B cell (primary cell): Measurements from ENCODE around the gene ETFA. TPM values are rescaled to one million over a fixed set of nuclear protein-coding genes. Genes with fewer than 3 reads are reported as not detected.

Experiments
- ATAC-seq: fragments of 200-7000 bp; cut with Tn5 transposase; one replicate; pipeline ENCODE4 v1.10.0; 2021; ENCODE audit warnings: low read depth, mild to moderate bottlenecking, moderate number of reproducible peaks, moderate library complexity
- CTCF ChIA-PET: fragments of 350-600 bp; sonication (Branson Sonifier 250); formaldehyde crosslinking; loops from one replicate; lab custom pipeline; 2021; ENCODE audit warnings: antibody characterized with exemption, inconsistent platforms; lab: Charles Lee
- POLR2A ChIA-PET: fragments of 350-600 bp; sonication (Branson Sonifier 250); formaldehyde crosslinking; loops from one replicate; lab custom pipeline; 2021; ENCODE audit warnings: antibody characterized with exemption; lab: Charles Lee
- DNase-seq: peaks from one replicate; pipeline ENCODE4 v3.0.0; 2013
- H2AFZ ChIP-seq: 2 replicates; pipeline ENCODE4 v1.6.1; 2012; ENCODE audit warnings: mild to moderate bottlenecking, low read depth, low read length; ENCODE audit not compliant: insufficient read depth, poor library complexity, severe bottlenecking
- H3K27ac ChIP-seq, 2 donors: 1 replicate in 1 of 2; 2 replicates in 1 of 2; pipeline ENCODE4 v1.5.1; 2012 to 2013; ENCODE audit warnings: low read length in 2 of 2, mild to moderate bottlenecking in 2 of 2, moderate library complexity in 1 of 2
- H3K27me3 ChIP-seq, 4 experiments: fragments of 200-600 bp in 1 of 4; sonication (generic) in 1 of 4; replicated peaks in 1 of 4; 1 replicate in 2 of 4; 2 replicates in 2 of 4; pipeline versions ENCODE4 v1.6.1 to v1.7.0; 2013 to 2016; ENCODE audit warnings: low read length in 3 of 4, mild to moderate bottlenecking in 2 of 4, mixed read lengths in 1 of 4, moderate library complexity in 1 of 4; ENCODE audit not compliant: insufficient read depth in 4 of 4, control insufficient read depth in 3 of 4; ENCODE audit errors: control extremely low read depth in 1 of 4
- H3K36me3 ChIP-seq, 2 experiments: replicated peaks in 1 of 2; 1 replicate in 1 of 2; 2 replicates in 1 of 2; pipeline versions ENCODE4 v1.6.1 to v1.7.1; 2013; ENCODE audit warnings: low read length in 1 of 2; ENCODE audit not compliant: insufficient read depth in 2 of 2, control insufficient read depth in 1 of 2; ENCODE audit errors: control extremely low read depth in 1 of 2, extremely low read depth in 1 of 2
- H3K4me1 ChIP-seq, 2 donors: fragments of 200-600 bp in 1 of 2; sonication (generic) in 1 of 2; 1 replicate in 1 of 2; 2 replicates in 1 of 2; pipeline versions ENCODE4 v1.5.1 to v1.6.1; 2013 to 2017; ENCODE audit warnings: low read length in 2 of 2; ENCODE audit not compliant: control insufficient read depth in 2 of 2, insufficient read depth in 2 of 2
- H3K4me2 ChIP-seq: replicated peaks from 2 replicates; pipeline ENCODE3; 2012; ENCODE audit warnings: mild to moderate bottlenecking, low read depth, low read length; ENCODE audit not compliant: poor library complexity, severe bottlenecking
- H3K4me3 ChIP-seq, 5 experiments: fragments of 200-600 bp in 1 of 5; sonication (generic) in 1 of 5; 1 replicate in 3 of 5; 2 replicates in 2 of 5; pipeline versions ENCODE4 v1.5.1 to v1.7.0; 2011 to 2016; ENCODE audit warnings: low read length in 4 of 5, mild to moderate bottlenecking in 4 of 5, low read depth in 2 of 5, control low read depth in 1 of 5, moderate library complexity in 1 of 5; ENCODE audit not compliant: insufficient read depth in 1 of 5; ENCODE audit errors: control extremely low read depth in 1 of 5, extremely low read depth in 1 of 5
- H3K79me2 ChIP-seq: fragments of 200-600 bp; sonication (generic); one replicate; pipeline ENCODE4 v1.6.0; 2016; ENCODE audit warnings: low read length; ENCODE audit not compliant: control insufficient read depth, insufficient read depth
- H3K9ac ChIP-seq: fragments of 200-600 bp; sonication (generic); 2 replicates; pipeline ENCODE4 v1.6.1; 2017; ENCODE audit warnings: mild to moderate bottlenecking, low read length, moderate library complexity
- H3K9me3 ChIP-seq, 3 donors: one replicate each; pipeline versions ENCODE4 v1.6.1 to v1.7.1; 2013; ENCODE audit warnings: low read length in 2 of 3; ENCODE audit not compliant: control insufficient read depth in 2 of 3, insufficient read depth in 1 of 3; ENCODE audit errors: control extremely low read depth in 1 of 3
- H4K20me1 ChIP-seq: 2 replicates; pipeline ENCODE4 v1.6.0; 2012; ENCODE audit warnings: mild to moderate bottlenecking, low read length; ENCODE audit not compliant: insufficient read depth, control insufficient read depth, poor library complexity, severe bottlenecking
- H3K27ac Mint-ChIP-seq: one replicate; pipeline ENCODE4 v1.8.0; 2021; ENCODE audit warnings: mixed read lengths
- H3K27me3 Mint-ChIP-seq: one replicate; pipeline ENCODE4 v1.8.0; 2021; ENCODE audit warnings: mixed read lengths
- H3K4me1 Mint-ChIP-seq: one replicate; pipeline ENCODE4 v1.8.0; 2021; ENCODE audit warnings: mixed read lengths
- H3K4me3 Mint-ChIP-seq: one replicate; pipeline ENCODE4 v1.8.0; 2021; ENCODE audit warnings: mixed read lengths
- H3K9me3 Mint-ChIP-seq: one replicate; pipeline ENCODE4 v1.8.0; 2022; ENCODE audit warnings: mixed read lengths; ENCODE audit not compliant: insufficient read depth
- EZH2 ChIP-seq: IDR thresholded peaks from 2 replicates; pipeline ENCODE4 v1.6.1; 2012; ENCODE audit warnings: borderline replicate concordance, low read depth, mild to moderate bottlenecking, moderate library complexity, low read length; ENCODE audit not compliant: insufficient read depth, poor library complexity, severe bottlenecking
- WGBS: methylation state at CpG from one replicate; pipeline ENCODE4 v1.1.5; 2013; ENCODE audit warnings: missing lambda C conversion rate; ENCODE audit not compliant: insufficient coverage; 5-methylcytosine and 5-hydroxymethylcytosine counted together
- intact Hi-C: fragments of 100-400 bp; cut with micrococcal nuclease; formaldehyde crosslinking; loops from one replicate; pipeline ENCODE4 v1.10.0; 2022
- polyA plus RNA-seq: library from polyadenylated mRNA; depleted of rRNA; stranded (reverse); fragments of >200 nt; gene quantifications from 2 replicates; pipeline ENCODE4 v1.2.3, GENCODE V29; 2012
- total RNA-seq, 2 donors: library from RNA; stranded (reverse); fragments of 120-200 nt in 1 of 2; gene quantifications; 1 replicate in 1 of 2; 2 replicates in 1 of 2; pipeline versions ENCODE4 v1.2.3 to v1.2.4, GENCODE V29; 2013 to 2022
- TF ChIP-seq, protein P1 (sequence below): fragments of 200-600 bp; IDR thresholded peaks from one replicate; pipeline ENCODE4 v1.8.0; 2022; ENCODE audit warnings: antibody characterized with exemption, mild to moderate bottlenecking

ETFA gene
- total and polyA plus RNA-seq, 2 donors (not counting 1 experiment from before 2014, with no cell fraction given), result 34.9 to 68.8 TPM

GRCh38 chr15:76342058-76342381 is 30.8 kb upstream of the ETFA start:
- Histone ChIP-seq H3K9ac (peak overlapping the region; percentile 7), H3K9me3 (peaks cover 3 to 69% (median 10%) of the 10 kb centered on the region in 3 donors), H3K4me2 (peak overlapping the region; percentile 96), H3K36me3 (no peaks in the 10 kb centered on the region), H3K27ac (no peak overlapping the region), H3K4me1 (peaks cover 78 to 89% of the 10 kb centered on the region in 2 donors), H3K4me3 (peak overlapping the region in 1 of 5 experiments; percentile 15), H4K20me1 (peaks cover 41% of the 10 kb centered on the region), H2AFZ (no peak overlapping the region), H3K27me3 (peaks cover 6 to 93% (median 75%) of the 10 kb centered on the region in 4 experiments), H3K79me2 (no peaks in the 10 kb centered on the region)
- intact Hi-C loops, result no loop called here
- WGBS, result 6% methylated on average over 13 of the region's 20 CpGs
- no peak for DNase-seq
- H3K27me3 Mint-ChIP-seq, result peaks cover 68% of the 10 kb centered on the region
- ChIA-PET POLR2A (no interaction called here), CTCF (interaction anchor here (1.2 kb wide), 1 partner anchor 107 kb away, joined by 4 read pairs; no protein-coding TSS in a partner anchor)
- H3K27ac Mint-ChIP-seq, result peak overlapping the region; percentile 64
- no peaks in the 10 kb centered on the region for H3K9me3 Mint-ChIP-seq
- no peak for ATAC-seq
- peak overlapping the region; percentile 83 for H3K4me3 Mint-ChIP-seq
- TF ChIP-seq EZH2, result peak; percentile 8
- TF ChIP-seq, protein P1, sequence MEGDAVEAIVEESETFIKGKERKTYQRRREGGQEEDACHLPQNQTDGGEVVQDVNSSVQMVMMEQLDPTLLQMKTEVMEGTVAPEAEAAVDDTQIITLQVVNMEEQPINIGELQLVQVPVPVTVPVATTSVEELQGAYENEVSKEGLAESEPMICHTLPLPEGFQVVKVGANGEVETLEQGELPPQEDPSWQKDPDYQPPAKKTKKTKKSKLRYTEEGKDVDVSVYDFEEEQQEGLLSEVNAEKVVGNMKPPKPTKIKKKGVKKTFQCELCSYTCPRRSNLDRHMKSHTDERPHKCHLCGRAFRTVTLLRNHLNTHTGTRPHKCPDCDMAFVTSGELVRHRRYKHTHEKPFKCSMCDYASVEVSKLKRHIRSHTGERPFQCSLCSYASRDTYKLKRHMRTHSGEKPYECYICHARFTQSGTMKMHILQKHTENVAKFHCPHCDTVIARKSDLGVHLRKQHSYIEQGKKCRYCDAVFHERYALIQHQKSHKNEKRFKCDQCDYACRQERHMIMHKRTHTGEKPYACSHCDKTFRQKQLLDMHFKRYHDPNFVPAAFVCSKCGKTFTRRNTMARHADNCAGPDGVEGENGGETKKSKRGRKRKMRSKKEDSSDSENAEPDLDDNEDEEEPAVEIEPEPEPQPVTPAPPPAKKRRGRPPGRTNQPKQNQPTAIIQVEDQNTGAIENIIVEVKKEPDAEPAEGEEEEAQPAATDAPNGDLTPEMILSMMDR, result no peak
- peaks cover 56% of the 10 kb centered on the region for H3K4me1 Mint-ChIP-seq

GRCh38 chr15:76341366-76342057 is 30.2 kb upstream of the ETFA start:
- H3K36me3 ChIP-seq, result no peaks in the 10 kb centered on the region
- no peak overlapping the region for H2AFZ ChIP-seq
- H3K27me3 Mint-ChIP-seq, result peaks cover 73% of the 10 kb centered on the region
- H3K9me3 Mint-ChIP-seq, result no peaks in the 10 kb centered on the region
- peak overlapping the region in 4 of 5 experiments; percentile 15 to 54 (median 50) for H3K4me3 ChIP-seq
- no peak for ATAC-seq
- H4K20me1 ChIP-seq, result peaks cover 41% of the 10 kb centered on the region
- H3K4me1 ChIP-seq, result peaks cover 78 to 89% of the 10 kb centered on the region in 2 donors
- peak; percentile 96 for TF ChIP-seq EZH2
- TF ChIP-seq, protein P1, result no peak
- 4% methylated on average over 36 of the region's 42 CpGs for WGBS
- ChIA-PET CTCF (interaction anchor here (1.2 kb wide), 1 partner anchor 106 kb away, joined by 4 read pairs; no protein-coding TSS in a partner anchor), POLR2A (no interaction called here)
- peaks cover 58% of the 10 kb centered on the region for H3K4me1 Mint-ChIP-seq
- intact Hi-C loops, result no loop called here
- H3K9me3 ChIP-seq, result peaks cover 3 to 69% (median 10%) of the 10 kb centered on the region in 3 donors
- no peaks in the 10 kb centered on the region for H3K79me2 ChIP-seq
- peak overlapping the region; percentile 96 for H3K4me2 ChIP-seq
- no peak overlapping the region for H3K27ac ChIP-seq
- H3K9ac ChIP-seq, result peak overlapping the region; percentile 7
- peak overlapping the region; percentile 90 for H3K4me3 Mint-ChIP-seq
- peak; percentile 67 for DNase-seq
- H3K27me3 ChIP-seq, result peaks cover 6 to 93% (median 78%) of the 10 kb centered on the region in 4 experiments
- peak overlapping the region; percentile 64 for H3K27ac Mint-ChIP-seq
